ENCODE results near the gene EWSR1. TPM values are rescaled to one million over a fixed set of nuclear protein-coding genes. Genes with fewer than 3 reads are reported as not detected.

EWSR1 gene
- total RNA-seq, 1 donor from 2014 or later = 122 TPM

Small RNA genes within 50 kb of the gene (small RNA-seq; reads per million reads assigned to genes)
- not detected for gene MIR3653 (ENCODE audit: low replicate concordance)

Other genes with a start within 250 kb of the EWSR1 start
- gene C22orf31, start 206.4 kb upstream of the EWSR1 start, total RNA-seq = not detected
- 6.6 TPM for gene KREMEN1, start 195.2 kb upstream of the EWSR1 start, total RNA-seq
- 37.9 TPM for gene EMID1, start 62.4 kb upstream of the EWSR1 start, total RNA-seq
- 16.2 TPM for gene RHBDD3, start 287 bp upstream of the EWSR1 start, total RNA-seq
- 3.7 TPM for gene GAS2L1, start 38.4 kb downstream of the EWSR1 start, total RNA-seq
- 4.9 TPM for gene RASL10A, start 47.4 kb downstream of the EWSR1 start, total RNA-seq
- 31.0 TPM for gene AP1B1, start 120.3 kb downstream of the EWSR1 start, total RNA-seq
- not detected for gene RFPL1, start 170.3 kb downstream of the EWSR1 start, total RNA-seq
- 0.49 TPM for gene NEFH, start 211.9 kb downstream of the EWSR1 start, total RNA-seq